ENCODE data around the gene SEC16B. TPM values are rescaled to one million over a fixed set of nuclear protein-coding genes. Genes with fewer than 3 reads are reported as not detected.

SEC16B gene
- total and polyA plus RNA-seq, 2 of the 8 experiments (the other 6 are each of a cell fraction or from before 2014, with no cell fraction given): 0.56 to 0.94 TPM

DNA sequence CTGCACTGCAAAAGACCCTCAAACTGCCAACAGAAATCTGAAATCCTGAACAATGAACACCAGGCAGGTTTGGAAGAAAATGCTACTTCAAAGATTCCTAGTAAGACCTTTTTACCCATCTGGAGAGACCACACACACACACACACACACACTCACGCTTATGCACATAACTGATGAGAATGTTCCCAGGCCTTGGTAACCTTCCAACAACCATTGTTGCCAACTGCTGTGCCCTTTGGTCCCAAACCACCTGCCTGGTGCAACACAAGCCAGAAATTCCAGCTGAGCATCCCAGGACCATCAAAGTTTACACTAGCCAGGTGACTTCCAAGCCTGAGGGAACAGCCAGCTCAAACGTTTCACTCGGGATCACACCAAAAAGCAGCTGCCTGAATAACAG lies 56.9 kb downstream of the SEC16B start:
- Histone ChIP-seq H3K4me2 (ENCODE audit: insufficient read depth in 1 of 2, low read depth in 2 of 2, low read length in 2 of 2) (no peak overlapping the region), H4K8ac (ENCODE audit: extremely low read depth, insufficient read depth, low read length) (no peak overlapping the region), H2BK120ac (replicated peaks; ENCODE audit: low read depth, low read length) (no peak overlapping the region), H3K4ac (replicated peaks; ENCODE audit: insufficient read length, low read depth, low read length) (no peak overlapping the region), H3K56ac (replicated peaks; ENCODE audit: insufficient read length, low read depth, low read length) (no peak overlapping the region), H4K91ac (replicated peaks; ENCODE audit: insufficient read length, low read length) (no peak overlapping the region), H3K23ac (ENCODE audit: insufficient read length) (no peak overlapping the region), H3K9me3 (ENCODE audit: insufficient read depth in 2 of 2, low read depth in 1 of 2, low read length in 1 of 2) (no peaks in the 10 kb centered on the region), H3K27ac (ENCODE audit: low read depth, low read length) (no peak overlapping the region), H3K79me1 (ENCODE audit: low read depth, low read length) (no peaks in the 10 kb centered on the region), H4K5ac (ENCODE audit: insufficient read length, low read depth, low read length) (no peak overlapping the region), H3K4me3 (ENCODE audit: extremely low read depth in 1 of 4, insufficient read depth in 2 of 4, low read depth in 3 of 4, low read length in 4 of 4) (no peak overlapping the region), H3K4me1 (replicated peaks in 1 of 4; ENCODE audit: control insufficient read depth in 3 of 4, insufficient read depth in 4 of 4, low read length in 3 of 4) (no peaks in the 10 kb centered on the region), H3K79me2 (ENCODE audit: control insufficient read depth in 1 of 2, insufficient read depth in 2 of 2, low read length in 2 of 2) (no peaks in the 10 kb centered on the region), H2BK15ac (ENCODE audit: low read length) (no peak overlapping the region), H4K20me1 (replicated peaks in 1 of 2; ENCODE audit: control insufficient read depth in 1 of 2, insufficient read depth in 2 of 2, low read length in 2 of 2) (no peaks in the 10 kb centered on the region), H2BK5ac (ENCODE audit: low read depth, low read length) (no peak overlapping the region), H3K18ac (ENCODE audit: extremely low read depth, low read length) (no peak overlapping the region), H2BK20ac (ENCODE audit: low read length) (no peak overlapping the region), H3K36me3 (ENCODE audit: control insufficient read depth in 2 of 4, insufficient read depth in 4 of 4, low read length in 3 of 4) (no peaks in the 10 kb centered on the region), H3K9ac (replicated peaks in 1 of 4; ENCODE audit: extremely low read depth in 1 of 4, low read depth in 3 of 4, low read length in 3 of 4) (no peak overlapping the region), H2AFZ (ENCODE audit: low read length) (no peak overlapping the region), H3K14ac (ENCODE audit: insufficient read length) (no peak overlapping the region), H3K27me3 (replicated peaks in 1 of 4; ENCODE audit: control insufficient read depth in 3 of 4, extremely low read depth in 1 of 4, insufficient read depth in 3 of 4, low read length in 3 of 4) (no peaks in the 10 kb centered on the region; a peak in 1 of 7 replicates), H3K23me2 (ENCODE audit: low read depth, low read length) (no peaks in the 10 kb centered on the region), H2BK12ac (ENCODE audit: low read depth, low read length) (no peak overlapping the region), H2AK5ac (ENCODE audit: low read depth, low read length) (no peak overlapping the region; the same call in 1 of the 2 replicates)
- DNase-seq (ENCODE audit: low read depth in 1 of 2, low spot score in 2 of 2): no peak
- TF ChIP-seq SIRT6 (IDR thresholded peaks at IDR 0.05; ENCODE audit: low read length) (no peak), TAF7 (optimal IDR thresholded peaks at IDR 0.05; ENCODE audit: borderline replicate concordance, low read depth, low read length) (no peak), POU5F1 (IDR thresholded peaks at IDR 0.05; ENCODE audit: low read depth, low read length) (no peak), GTF2F1 (IDR thresholded peaks at IDR 0.05; ENCODE audit: borderline replicate concordance, low read depth, low read length) (no peak)
- TF ChIP-seq, protein P1, sequence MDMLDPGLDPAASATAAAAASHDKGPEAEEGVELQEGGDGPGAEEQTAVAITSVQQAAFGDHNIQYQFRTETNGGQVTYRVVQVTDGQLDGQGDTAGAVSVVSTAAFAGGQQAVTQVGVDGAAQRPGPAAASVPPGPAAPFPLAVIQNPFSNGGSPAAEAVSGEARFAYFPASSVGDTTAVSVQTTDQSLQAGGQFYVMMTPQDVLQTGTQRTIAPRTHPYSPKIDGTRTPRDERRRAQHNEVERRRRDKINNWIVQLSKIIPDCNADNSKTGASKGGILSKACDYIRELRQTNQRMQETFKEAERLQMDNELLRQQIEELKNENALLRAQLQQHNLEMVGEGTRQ (IDR thresholded peaks at IDR 0.05; ENCODE audit: low read length): no peak
- whole genome bisulfite sequencing, 2 experiments (ENCODE audit: extremely low coverage in 1 of 2, insufficient coverage in 1 of 2, insufficient read length in 1 of 2, insufficient replicate concordance in 2 of 2, low coverage in 1 of 2, low lambda C conversion rate in 2 of 2, missing lambda C conversion rate in 1 of 2): 81% methylated on average over 3 of the region's 3 CpGs; no CpG with 5 or more reads in 1 of the 2 experiments
- ChIA-PET POLR2A (ENCODE audit: partially characterized antibody) (no interaction called here), CTCF (ENCODE audit: partially characterized antibody) (interaction anchor here (0.6 to 4.9 kb wide), 46 partner anchors 8 to 1185 kb away, joined by 3 to 26 read pairs (median 5); no protein-coding TSS in a partner anchor)
- no peak for FAIRE-seq

Measured in H1 (cell line).